HEK293 (cell line): ENCODE measurements around the gene PDGFB.

Source experiments
- FEZF1 ChIP-seq: fragments of 450-650 bp; formaldehyde crosslinking; IDR thresholded peaks from 2 replicates; pipeline ENCODE4 v1.5.1; 2016; ENCODE audit warnings: missing biosample characterization, missing genetic modification characterization
- IKZF3 ChIP-seq: fragments of 450-650 bp; IDR thresholded peaks from 2 replicates; pipeline ENCODE4 v1.5.0; 2018; ENCODE audit warnings: missing biosample characterization, mild to moderate bottlenecking, missing genetic modification characterization, moderate library complexity
- ZFP69B ChIP-seq: fragments of 450-650 bp; formaldehyde crosslinking; IDR thresholded peaks from 2 replicates; pipeline ENCODE4 v1.5.1; 2016; ENCODE audit warnings: missing biosample characterization, missing genetic modification characterization
- ZNF133 ChIP-seq: fragments of 450-650 bp; formaldehyde crosslinking; IDR thresholded peaks from 2 replicates; pipeline ENCODE4 v1.5.1; 2016; ENCODE audit warnings: missing biosample characterization, missing genetic modification characterization
- ZNF16 ChIP-seq: fragments of 450-650 bp; formaldehyde crosslinking; IDR thresholded peaks from 2 replicates; pipeline ENCODE4 v1.5.1; 2016; ENCODE audit warnings: low read depth, missing biosample characterization, missing genetic modification characterization
- ZNF2 ChIP-seq: fragments of 450-650 bp; formaldehyde crosslinking; IDR thresholded peaks from 2 replicates; pipeline ENCODE4 v1.5.1; 2016; ENCODE audit warnings: missing biosample characterization, missing genetic modification characterization
- ZNF223 ChIP-seq: fragments of 450-650 bp; formaldehyde crosslinking; IDR thresholded peaks from 2 replicates; pipeline ENCODE4 v1.5.1; 2016; ENCODE audit warnings: missing biosample characterization, missing genetic modification characterization
- ZNF302 ChIP-seq: fragments of 450-650 bp; formaldehyde crosslinking; IDR thresholded peaks from 2 replicates; pipeline ENCODE4 v1.5.1; 2016; ENCODE audit warnings: missing biosample characterization, missing genetic modification characterization, low read depth
- ZNF350 ChIP-seq: fragments of 450-650 bp; formaldehyde crosslinking; IDR thresholded peaks from 2 replicates; pipeline ENCODE4 v1.5.0; 2017; ENCODE audit warnings: missing biosample characterization, mild to moderate bottlenecking, missing genetic modification characterization
- ZNF530 ChIP-seq: fragments of 450-650 bp; formaldehyde crosslinking; IDR thresholded peaks from 2 replicates; pipeline ENCODE4 v1.5.1; 2016; ENCODE audit warnings: low read depth, missing biosample characterization, missing genetic modification characterization
- ZNF621 ChIP-seq: fragments of 450-650 bp; formaldehyde crosslinking; IDR thresholded peaks from 2 replicates; pipeline ENCODE4 v1.5.1; 2017; ENCODE audit warnings: missing biosample characterization, missing genetic modification characterization
- ZNF624 ChIP-seq: fragments of 450-650 bp; formaldehyde crosslinking; IDR thresholded peaks from 2 replicates; pipeline ENCODE4 v1.5.1; 2017; ENCODE audit warnings: missing biosample characterization, missing genetic modification characterization
- ZNF658 ChIP-seq: fragments of 450-650 bp; formaldehyde crosslinking; IDR thresholded peaks from 2 replicates; pipeline ENCODE4; 2016; ENCODE audit warnings: missing biosample characterization, missing genetic modification characterization
- ZNF791 ChIP-seq: fragments of 450-650 bp; formaldehyde crosslinking; IDR thresholded peaks from 2 replicates; pipeline ENCODE4 v1.5.1; 2016; ENCODE audit warnings: missing biosample characterization, missing genetic modification characterization
- ZNF837 ChIP-seq: fragments of 450-650 bp; formaldehyde crosslinking; IDR thresholded peaks from 2 replicates; pipeline ENCODE4 v1.5.1; 2016; ENCODE audit warnings: missing biosample characterization, missing genetic modification characterization
- TF ChIP-seq, protein P1 (sequence below): fragments of 450-650 bp; formaldehyde crosslinking; IDR thresholded peaks from 2 replicates; pipeline ENCODE4 v1.5.1; 2017; ENCODE audit warnings: missing biosample characterization, mild to moderate bottlenecking, missing genetic modification characterization, moderate library complexity
- TF ChIP-seq, protein P2 (sequence below): fragments of 450-650 bp; IDR thresholded peaks from 2 replicates; pipeline ENCODE4 v1.5.1; 2018; ENCODE audit warnings: missing biosample characterization, mild to moderate bottlenecking, missing genetic modification characterization
- TF ChIP-seq, protein P3 (sequence below): fragments of 450-650 bp; formaldehyde crosslinking; IDR thresholded peaks from 2 replicates; pipeline ENCODE4 v1.5.1; 2016; ENCODE audit warnings: missing biosample characterization, missing genetic modification characterization, borderline replicate concordance
- TF ChIP-seq, protein P4 (sequence below): fragments of 450-650 bp; formaldehyde crosslinking; IDR thresholded peaks from 2 replicates; pipeline ENCODE4 v1.5.1; 2017; ENCODE audit warnings: missing biosample characterization, missing genetic modification characterization
- TF ChIP-seq, protein P5 (sequence below): fragments of 450-650 bp; formaldehyde crosslinking; IDR thresholded peaks from 2 replicates; pipeline ENCODE4 v1.5.1; 2016; ENCODE audit warnings: missing biosample characterization, missing genetic modification characterization
- TF ChIP-seq, protein P6 (sequence below): fragments of 450-650 bp; formaldehyde crosslinking; IDR thresholded peaks from 2 replicates; pipeline ENCODE4 v1.5.1; 2016; ENCODE audit warnings: missing biosample characterization, missing genetic modification characterization
- TF ChIP-seq, protein P7 (sequence below): fragments of 450-650 bp; formaldehyde crosslinking; optimal IDR thresholded peaks from 2 replicates; pipeline ENCODE3; 2016; ENCODE audit warnings: missing biosample characterization, mild to moderate bottlenecking, missing genetic modification characterization
- TF ChIP-seq, protein P8 (sequence below): fragments of 450-650 bp; formaldehyde crosslinking; IDR thresholded peaks from 2 replicates; pipeline ENCODE4 v1.5.1; 2016; ENCODE audit warnings: missing biosample characterization, missing genetic modification characterization
- TF ChIP-seq, protein P9 (sequence below): fragments of 450-650 bp; formaldehyde crosslinking; IDR thresholded peaks from 2 replicates; pipeline ENCODE4 v1.5.1; 2016; ENCODE audit warnings: missing biosample characterization, missing genetic modification characterization

The PDGFB gene

DNA sequence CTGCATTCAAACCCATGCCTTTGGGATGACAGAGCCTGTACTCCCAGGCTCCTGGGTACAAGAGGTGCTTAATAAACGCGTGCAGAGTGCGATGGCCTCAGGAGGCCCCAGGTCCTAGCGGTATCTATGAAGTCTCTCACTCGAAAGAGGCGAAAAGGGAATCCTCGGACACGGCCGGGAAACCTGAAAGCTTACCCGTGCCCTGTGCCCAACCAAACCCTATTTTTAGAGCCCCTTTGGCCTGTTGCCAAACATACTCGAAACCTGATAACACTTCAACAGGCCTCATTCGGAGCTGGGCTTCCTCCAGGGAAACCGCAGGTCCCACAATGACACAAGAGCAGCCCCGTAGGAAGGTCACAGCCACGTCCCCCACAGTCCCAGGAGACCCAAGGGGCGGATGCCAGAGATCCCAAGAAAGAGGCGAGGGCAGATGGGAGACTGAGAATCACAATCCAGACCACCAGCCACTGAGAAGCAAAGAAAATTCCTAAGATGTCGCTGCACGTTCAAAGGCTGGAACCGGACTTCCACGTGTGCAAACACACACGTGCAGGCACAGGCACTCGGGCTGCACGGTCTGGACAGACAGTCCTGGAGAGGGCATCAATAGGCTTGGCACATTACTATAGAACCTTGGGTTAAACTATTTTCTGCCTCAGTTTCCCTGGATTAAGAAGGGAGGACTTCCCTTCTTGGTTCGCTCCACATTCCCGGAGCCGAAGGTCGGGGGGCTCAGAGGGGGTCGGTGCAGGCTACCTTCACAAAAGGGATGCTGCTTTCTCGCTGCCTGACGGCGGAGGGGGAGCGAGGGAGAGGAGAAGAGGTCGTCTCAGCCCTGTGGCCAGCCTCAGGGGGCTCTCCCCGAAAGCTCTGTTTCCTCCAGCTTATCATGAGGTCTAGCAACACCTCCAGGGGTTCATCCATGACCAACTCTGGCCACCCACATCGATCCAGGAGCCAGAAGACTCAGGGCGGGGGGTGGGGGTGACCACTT lies 8.2 kb downstream of the PDGFB start (continued):
- TF ChIP-seq, protein P1, sequence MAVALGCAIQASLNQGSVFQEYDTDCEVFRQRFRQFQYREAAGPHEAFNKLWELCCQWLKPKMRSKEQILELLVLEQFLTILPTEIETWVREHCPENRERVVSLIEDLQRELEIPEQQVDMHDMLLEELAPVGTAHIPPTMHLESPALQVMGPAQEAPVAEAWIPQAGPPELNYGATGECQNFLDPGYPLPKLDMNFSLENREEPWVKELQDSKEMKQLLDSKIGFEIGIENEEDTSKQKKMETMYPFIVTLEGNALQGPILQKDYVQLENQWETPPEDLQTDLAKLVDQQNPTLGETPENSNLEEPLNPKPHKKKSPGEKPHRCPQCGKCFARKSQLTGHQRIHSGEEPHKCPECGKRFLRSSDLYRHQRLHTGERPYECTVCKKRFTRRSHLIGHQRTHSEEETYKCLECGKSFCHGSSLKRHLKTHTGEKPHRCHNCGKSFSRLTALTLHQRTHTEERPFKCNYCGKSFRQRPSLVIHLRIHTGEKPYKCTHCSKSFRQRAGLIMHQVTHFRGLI (tag by site-specific recombination): peak; percentile 98
- TF ChIP-seq, protein P2, sequence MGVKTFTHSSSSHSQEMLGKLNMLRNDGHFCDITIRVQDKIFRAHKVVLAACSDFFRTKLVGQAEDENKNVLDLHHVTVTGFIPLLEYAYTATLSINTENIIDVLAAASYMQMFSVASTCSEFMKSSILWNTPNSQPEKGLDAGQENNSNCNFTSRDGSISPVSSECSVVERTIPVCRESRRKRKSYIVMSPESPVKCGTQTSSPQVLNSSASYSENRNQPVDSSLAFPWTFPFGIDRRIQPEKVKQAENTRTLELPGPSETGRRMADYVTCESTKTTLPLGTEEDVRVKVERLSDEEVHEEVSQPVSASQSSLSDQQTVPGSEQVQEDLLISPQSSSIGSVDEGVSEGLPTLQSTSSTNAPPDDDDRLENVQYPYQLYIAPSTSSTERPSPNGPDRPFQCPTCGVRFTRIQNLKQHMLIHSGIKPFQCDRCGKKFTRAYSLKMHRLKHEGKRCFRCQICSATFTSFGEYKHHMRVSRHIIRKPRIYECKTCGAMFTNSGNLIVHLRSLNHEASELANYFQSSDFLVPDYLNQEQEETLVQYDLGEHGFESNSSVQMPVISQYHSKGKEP (tag by site-specific recombination): peak; percentile 83
- TF ChIP-seq, protein P3, sequence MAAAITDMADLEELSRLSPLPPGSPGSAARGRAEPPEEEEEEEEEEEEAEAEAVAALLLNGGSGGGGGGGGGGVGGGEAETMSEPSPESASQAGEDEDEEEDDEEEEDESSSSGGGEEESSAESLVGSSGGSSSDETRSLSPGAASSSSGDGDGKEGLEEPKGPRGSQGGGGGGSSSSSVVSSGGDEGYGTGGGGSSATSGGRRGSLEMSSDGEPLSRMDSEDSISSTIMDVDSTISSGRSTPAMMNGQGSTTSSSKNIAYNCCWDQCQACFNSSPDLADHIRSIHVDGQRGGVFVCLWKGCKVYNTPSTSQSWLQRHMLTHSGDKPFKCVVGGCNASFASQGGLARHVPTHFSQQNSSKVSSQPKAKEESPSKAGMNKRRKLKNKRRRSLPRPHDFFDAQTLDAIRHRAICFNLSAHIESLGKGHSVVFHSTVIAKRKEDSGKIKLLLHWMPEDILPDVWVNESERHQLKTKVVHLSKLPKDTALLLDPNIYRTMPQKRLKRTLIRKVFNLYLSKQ (tag by site-specific recombination): no peak
- TF ChIP-seq ZNF350 (no peak), FEZF1 (peak; percentile 58), ZNF621 (tag by site-specific recombination) (no peak), ZNF624 (no peak), ZNF791 (tag by site-specific recombination) (no peak), ZNF2 (tag by site-specific recombination) (0 out of 2 replicates have a peak, but pooled peaks have one; percentile 61), ZNF837 (tag by site-specific recombination) (no peak), ZFP69B (tag by site-specific recombination) (peak; percentile 63; the same call in 1 of the 2 replicates), ZNF658 (tag by site-specific recombination) (no peak), ZNF16 (tag by site-specific recombination) (no peak), ZNF302 (tag by site-specific recombination) (no peak), ZNF530 (tag by site-specific recombination) (no peak), ZNF133 (tag by site-specific recombination) (no peak), ZNF223 (no peak; the same call in 1 of the 2 replicates), IKZF3 (tag by site-specific recombination) (peak; percentile 86)
- TF ChIP-seq, protein P4, sequence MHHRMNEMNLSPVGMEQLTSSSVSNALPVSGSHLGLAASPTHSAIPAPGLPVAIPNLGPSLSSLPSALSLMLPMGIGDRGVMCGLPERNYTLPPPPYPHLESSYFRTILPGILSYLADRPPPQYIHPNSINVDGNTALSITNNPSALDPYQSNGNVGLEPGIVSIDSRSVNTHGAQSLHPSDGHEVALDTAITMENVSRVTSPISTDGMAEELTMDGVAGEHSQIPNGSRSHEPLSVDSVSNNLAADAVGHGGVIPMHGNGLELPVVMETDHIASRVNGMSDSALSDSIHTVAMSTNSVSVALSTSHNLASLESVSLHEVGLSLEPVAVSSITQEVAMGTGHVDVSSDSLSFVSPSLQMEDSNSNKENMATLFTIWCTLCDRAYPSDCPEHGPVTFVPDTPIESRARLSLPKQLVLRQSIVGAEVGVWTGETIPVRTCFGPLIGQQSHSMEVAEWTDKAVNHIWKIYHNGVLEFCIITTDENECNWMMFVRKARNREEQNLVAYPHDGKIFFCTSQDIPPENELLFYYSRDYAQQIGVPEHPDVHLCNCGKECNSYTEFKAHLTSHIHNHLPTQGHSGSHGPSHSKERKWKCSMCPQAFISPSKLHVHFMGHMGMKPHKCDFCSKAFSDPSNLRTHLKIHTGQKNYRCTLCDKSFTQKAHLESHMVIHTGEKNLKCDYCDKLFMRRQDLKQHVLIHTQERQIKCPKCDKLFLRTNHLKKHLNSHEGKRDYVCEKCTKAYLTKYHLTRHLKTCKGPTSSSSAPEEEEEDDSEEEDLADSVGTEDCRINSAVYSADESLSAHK (tag by site-specific recombination): peak; percentile 65
- TF ChIP-seq, protein P5, sequence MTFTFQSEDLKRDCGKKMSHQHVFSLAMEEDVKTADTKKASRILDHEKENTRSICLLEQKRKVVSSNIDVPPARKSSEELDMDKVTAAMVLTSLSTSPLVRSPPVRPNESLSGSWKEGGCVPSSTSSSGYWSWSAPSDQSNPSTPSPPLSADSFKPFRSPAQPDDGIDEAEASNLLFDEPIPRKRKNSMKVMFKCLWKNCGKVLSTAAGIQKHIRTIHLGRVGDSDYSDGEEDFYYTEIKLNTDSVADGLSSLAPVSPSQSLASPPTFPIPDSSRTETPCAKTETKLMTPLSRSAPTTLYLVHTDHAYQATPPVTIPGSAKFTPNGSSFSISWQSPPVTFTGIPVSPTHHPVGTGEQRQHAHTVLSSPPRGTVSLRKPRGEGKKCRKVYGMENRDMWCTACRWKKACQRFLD: no peak
- TF ChIP-seq, protein P6, sequence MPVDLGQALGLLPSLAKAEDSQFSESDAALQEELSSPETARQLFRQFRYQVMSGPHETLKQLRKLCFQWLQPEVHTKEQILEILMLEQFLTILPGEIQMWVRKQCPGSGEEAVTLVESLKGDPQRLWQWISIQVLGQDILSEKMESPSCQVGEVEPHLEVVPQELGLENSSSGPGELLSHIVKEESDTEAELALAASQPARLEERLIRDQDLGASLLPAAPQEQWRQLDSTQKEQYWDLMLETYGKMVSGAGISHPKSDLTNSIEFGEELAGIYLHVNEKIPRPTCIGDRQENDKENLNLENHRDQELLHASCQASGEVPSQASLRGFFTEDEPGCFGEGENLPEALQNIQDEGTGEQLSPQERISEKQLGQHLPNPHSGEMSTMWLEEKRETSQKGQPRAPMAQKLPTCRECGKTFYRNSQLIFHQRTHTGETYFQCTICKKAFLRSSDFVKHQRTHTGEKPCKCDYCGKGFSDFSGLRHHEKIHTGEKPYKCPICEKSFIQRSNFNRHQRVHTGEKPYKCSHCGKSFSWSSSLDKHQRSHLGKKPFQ: no peak
- TF ChIP-seq, protein P7, sequence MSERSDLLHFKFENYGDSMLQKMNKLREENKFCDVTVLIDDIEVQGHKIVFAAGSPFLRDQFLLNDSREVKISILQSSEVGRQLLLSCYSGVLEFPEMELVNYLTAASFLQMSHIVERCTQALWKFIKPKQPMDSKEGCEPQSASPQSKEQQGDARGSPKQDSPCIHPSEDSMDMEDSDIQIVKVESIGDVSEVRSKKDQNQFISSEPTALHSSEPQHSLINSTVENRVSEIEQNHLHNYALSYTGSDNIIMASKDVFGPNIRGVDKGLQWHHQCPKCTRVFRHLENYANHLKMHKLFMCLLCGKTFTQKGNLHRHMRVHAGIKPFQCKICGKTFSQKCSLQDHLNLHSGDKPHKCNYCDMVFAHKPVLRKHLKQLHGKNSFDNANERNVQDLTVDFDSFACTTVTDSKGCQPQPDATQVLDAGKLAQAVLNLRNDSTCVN (tag by site-specific recombination): peak; percentile 38
- TF ChIP-seq, protein P8, sequence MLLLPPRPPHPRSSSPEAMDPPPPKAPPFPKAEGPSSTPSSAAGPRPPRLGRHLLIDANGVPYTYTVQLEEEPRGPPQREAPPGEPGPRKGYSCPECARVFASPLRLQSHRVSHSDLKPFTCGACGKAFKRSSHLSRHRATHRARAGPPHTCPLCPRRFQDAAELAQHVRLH (tag by site-specific recombination): no peak
- TF ChIP-seq, protein P9, sequence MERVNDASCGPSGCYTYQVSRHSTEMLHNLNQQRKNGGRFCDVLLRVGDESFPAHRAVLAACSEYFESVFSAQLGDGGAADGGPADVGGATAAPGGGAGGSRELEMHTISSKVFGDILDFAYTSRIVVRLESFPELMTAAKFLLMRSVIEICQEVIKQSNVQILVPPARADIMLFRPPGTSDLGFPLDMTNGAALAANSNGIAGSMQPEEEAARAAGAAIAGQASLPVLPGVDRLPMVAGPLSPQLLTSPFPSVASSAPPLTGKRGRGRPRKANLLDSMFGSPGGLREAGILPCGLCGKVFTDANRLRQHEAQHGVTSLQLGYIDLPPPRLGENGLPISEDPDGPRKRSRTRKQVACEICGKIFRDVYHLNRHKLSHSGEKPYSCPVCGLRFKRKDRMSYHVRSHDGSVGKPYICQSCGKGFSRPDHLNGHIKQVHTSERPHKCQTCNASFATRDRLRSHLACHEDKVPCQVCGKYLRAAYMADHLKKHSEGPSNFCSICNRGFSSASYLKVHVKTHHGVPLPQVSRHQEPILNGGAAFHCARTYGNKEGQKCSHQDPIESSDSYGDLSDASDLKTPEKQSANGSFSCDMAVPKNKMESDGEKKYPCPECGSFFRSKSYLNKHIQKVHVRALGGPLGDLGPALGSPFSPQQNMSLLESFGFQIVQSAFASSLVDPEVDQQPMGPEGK (tag by site-specific recombination): peak; percentile 91
